Neural cell (in vitro differentiated cells): ENCODE data around the gene GMDS.

Experiments
- EP300 ChIP-seq: fragments of 450-650 bp; conservative IDR thresholded peaks from 2 replicates; pipeline ENCODE4 v1.6.1; 2014; ENCODE audit warnings: antibody characterized with exemption, mild to moderate bottlenecking, moderate library complexity; ENCODE audit not compliant: poor library complexity, severe bottlenecking
- EZH2 ChIP-seq: fragments of 200-600, 300-800 bp; shearing (Covaris generic), sonication (generic); IDR thresholded peaks from 2 replicates; pipeline ENCODE4 v1.6.1; 2014; ENCODE audit warnings: antibody characterized with exemption, low read length, borderline replicate concordance, mild to moderate bottlenecking; ENCODE audit not compliant: insufficient read depth, poor library complexity, severe bottlenecking
- MXI1 ChIP-seq: fragments of 450-650 bp; conservative IDR thresholded peaks from 2 replicates; pipeline ENCODE4 v1.6.1; 2014; ENCODE audit warnings: antibody characterized with exemption, mild to moderate bottlenecking; ENCODE audit not compliant: poor library complexity, severe bottlenecking
- TF ChIP-seq, protein P1 (sequence below): fragments of 450-650 bp; IDR thresholded peaks from 2 replicates; pipeline ENCODE4 v1.5.1; 2014; ENCODE audit warnings: antibody characterized with exemption, mild to moderate bottlenecking, moderate library complexity; ENCODE audit not compliant: poor library complexity, severe bottlenecking

DNA sequence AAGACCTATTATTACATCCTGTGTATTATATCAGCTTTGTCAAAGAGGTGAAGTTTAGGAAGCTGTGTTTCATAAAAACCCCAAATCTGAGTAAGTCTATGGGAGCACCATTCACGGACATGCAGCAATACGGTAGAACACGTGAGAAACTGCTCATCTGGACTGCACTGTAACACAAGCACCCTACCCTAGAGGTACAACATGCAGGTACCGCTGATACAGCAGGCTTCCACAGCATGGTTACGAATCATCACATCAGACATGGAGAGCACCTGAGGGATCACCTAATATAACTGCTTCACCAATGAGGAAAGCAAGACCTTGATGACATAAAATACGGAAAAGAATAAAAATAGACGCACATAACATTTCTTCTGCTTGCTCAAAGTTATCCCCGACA lies 96.7 kb downstream of the GMDS start:
- no peak for TF ChIP-seq EP300
- TF ChIP-seq, protein P1, sequence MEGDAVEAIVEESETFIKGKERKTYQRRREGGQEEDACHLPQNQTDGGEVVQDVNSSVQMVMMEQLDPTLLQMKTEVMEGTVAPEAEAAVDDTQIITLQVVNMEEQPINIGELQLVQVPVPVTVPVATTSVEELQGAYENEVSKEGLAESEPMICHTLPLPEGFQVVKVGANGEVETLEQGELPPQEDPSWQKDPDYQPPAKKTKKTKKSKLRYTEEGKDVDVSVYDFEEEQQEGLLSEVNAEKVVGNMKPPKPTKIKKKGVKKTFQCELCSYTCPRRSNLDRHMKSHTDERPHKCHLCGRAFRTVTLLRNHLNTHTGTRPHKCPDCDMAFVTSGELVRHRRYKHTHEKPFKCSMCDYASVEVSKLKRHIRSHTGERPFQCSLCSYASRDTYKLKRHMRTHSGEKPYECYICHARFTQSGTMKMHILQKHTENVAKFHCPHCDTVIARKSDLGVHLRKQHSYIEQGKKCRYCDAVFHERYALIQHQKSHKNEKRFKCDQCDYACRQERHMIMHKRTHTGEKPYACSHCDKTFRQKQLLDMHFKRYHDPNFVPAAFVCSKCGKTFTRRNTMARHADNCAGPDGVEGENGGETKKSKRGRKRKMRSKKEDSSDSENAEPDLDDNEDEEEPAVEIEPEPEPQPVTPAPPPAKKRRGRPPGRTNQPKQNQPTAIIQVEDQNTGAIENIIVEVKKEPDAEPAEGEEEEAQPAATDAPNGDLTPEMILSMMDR, result no peak
- TF ChIP-seq EZH2, result no peak
- no peak for TF ChIP-seq MXI1
